HEK293 (cell line): ENCODE measurements around the gene CDC14A.

Source experiments
- CTCF ChIA-PET: fragments of 350-600 bp; formaldehyde crosslinking; extraction: SDS; loops from one replicate; lab custom pipeline; 2021; ENCODE audit warnings: antibody characterized with exemption; lab: Yijun Ruan, JAX
- POLR2A ChIA-PET: fragments of 300-600 bp; formaldehyde crosslinking; extraction: SDS; loops from one replicate; lab custom pipeline; 2020; ENCODE audit warnings: antibody characterized with exemption, inconsistent platforms; lab: Yijun Ruan, JAX
- H3K27ac ChIP-seq: fragments of 200-500 bp; sonication (Bioruptor generic); 2 replicates; pipeline ENCODE4 v1.5.1; 2014; ENCODE audit warnings: low read depth, low read length, control low read depth, inconsistent platforms; ENCODE audit errors: extremely low read depth
- H3K36me3 ChIP-seq, 2 experiments: fragments of 200-500 bp in 1 of 2; sonication (Bioruptor generic) in 1 of 2; 1 replicate in 1 of 2; 2 replicates in 1 of 2; pipeline ENCODE4 v1.5.1; 2014 to 2017; ENCODE audit warnings: inconsistent platforms in 2 of 2, low read length in 2 of 2; ENCODE audit not compliant: control insufficient read depth in 2 of 2, insufficient read depth in 1 of 2
- H3K4me1 ChIP-seq: fragments of 200-500 bp; sonication (Bioruptor generic); 2 replicates; pipeline ENCODE4 v1.5.1; 2014; ENCODE audit warnings: mild to moderate bottlenecking, low read length, inconsistent platforms; ENCODE audit not compliant: control insufficient read depth, insufficient read depth
- H3K4me3 ChIP-seq: 2 replicates; pipeline ENCODE4 v1.5.1; 2011; ENCODE audit warnings: low read depth, mild to moderate bottlenecking, control low read depth, low read length, moderate library complexity
- H3K9me3 ChIP-seq: fragments of 200-500 bp; sonication (Bioruptor generic); 2 replicates; pipeline ENCODE4 v1.5.1; 2014; ENCODE audit warnings: low read depth, low read length, inconsistent platforms; ENCODE audit not compliant: control insufficient read depth, insufficient read depth
- AEBP2 ChIP-seq: fragments of 450-650 bp; formaldehyde crosslinking; IDR thresholded peaks from 2 replicates; pipeline ENCODE4 v1.5.1; 2016; ENCODE audit warnings: missing biosample characterization, missing genetic modification characterization, borderline replicate concordance
- KLF8 ChIP-seq: fragments of 450-650 bp; formaldehyde crosslinking; IDR thresholded peaks from 2 replicates; pipeline ENCODE4 v1.5.1; 2016; ENCODE audit warnings: missing biosample characterization, missing genetic modification characterization
- PRDM2 ChIP-seq: fragments of 450-650 bp; formaldehyde crosslinking; IDR thresholded peaks from 2 replicates; pipeline ENCODE4 v1.5.1; 2016; ENCODE audit warnings: missing biosample characterization, missing genetic modification characterization, borderline replicate concordance
- ZBTB20 ChIP-seq: fragments of 450-650 bp; formaldehyde crosslinking; IDR thresholded peaks from 2 replicates; pipeline ENCODE4 v1.5.1; 2016; ENCODE audit warnings: missing biosample characterization, missing genetic modification characterization
- ZFP3 ChIP-seq: fragments of 450-650 bp; formaldehyde crosslinking; IDR thresholded peaks from 2 replicates; pipeline ENCODE4 v1.5.1; 2016; ENCODE audit warnings: low read depth, missing biosample characterization, missing genetic modification characterization
- ZNF157 ChIP-seq: fragments of 450-650 bp; formaldehyde crosslinking; IDR thresholded peaks from 2 replicates; pipeline ENCODE4 v1.5.1; 2016; ENCODE audit warnings: missing biosample characterization, missing genetic modification characterization
- ZNF341 ChIP-seq: fragments of 450-650 bp; formaldehyde crosslinking; IDR thresholded peaks from 2 replicates; pipeline ENCODE4; 2016; ENCODE audit warnings: low read depth, missing biosample characterization, missing genetic modification characterization
- ZNF366 ChIP-seq: fragments of 450-650 bp; formaldehyde crosslinking; conservative IDR thresholded peaks from 2 replicates; pipeline ENCODE4 v1.5.1; 2016; ENCODE audit warnings: missing biosample characterization, missing genetic modification characterization
- ZNF626 ChIP-seq: fragments of 450-650 bp; sonication (Bioruptor Pico); formaldehyde crosslinking; IDR thresholded peaks from 2 replicates; pipeline ENCODE4 v1.5.1; 2018; ENCODE audit warnings: missing biosample characterization, missing genetic modification characterization, inconsistent platforms
- ZNF629 ChIP-seq: fragments of 450-650 bp; formaldehyde crosslinking; IDR thresholded peaks from 2 replicates; pipeline ENCODE4 v1.5.1; 2017; ENCODE audit warnings: missing biosample characterization, missing genetic modification characterization
- ZNF701 ChIP-seq: fragments of 450-650 bp; formaldehyde crosslinking; IDR thresholded peaks from 2 replicates; pipeline ENCODE4 v1.5.1; 2016; ENCODE audit warnings: missing biosample characterization, missing genetic modification characterization
- ZXDB ChIP-seq: fragments of 450-650 bp; formaldehyde crosslinking; IDR thresholded peaks from 2 replicates; pipeline ENCODE4 v1.5.1; 2016; ENCODE audit warnings: missing biosample characterization, missing genetic modification characterization
- TF ChIP-seq, protein P1 (sequence below): fragments of 450-650 bp; formaldehyde crosslinking; IDR thresholded peaks from 2 replicates; pipeline ENCODE4 v1.5.1; 2016; ENCODE audit warnings: missing biosample characterization, missing genetic modification characterization, low read depth
- TF ChIP-seq, protein P2 (sequence below): fragments of 450-650 bp; formaldehyde crosslinking; IDR thresholded peaks from 2 replicates; pipeline ENCODE4 v1.5.1; 2016; ENCODE audit warnings: missing biosample characterization, missing genetic modification characterization, borderline replicate concordance
- TF ChIP-seq, protein P3 (sequence below): fragments of 450-650 bp; IDR thresholded peaks from 2 replicates; pipeline ENCODE4 v1.5.1; 2018; ENCODE audit warnings: missing biosample characterization, mild to moderate bottlenecking, missing genetic modification characterization

Gene CDC14A

DNA sequence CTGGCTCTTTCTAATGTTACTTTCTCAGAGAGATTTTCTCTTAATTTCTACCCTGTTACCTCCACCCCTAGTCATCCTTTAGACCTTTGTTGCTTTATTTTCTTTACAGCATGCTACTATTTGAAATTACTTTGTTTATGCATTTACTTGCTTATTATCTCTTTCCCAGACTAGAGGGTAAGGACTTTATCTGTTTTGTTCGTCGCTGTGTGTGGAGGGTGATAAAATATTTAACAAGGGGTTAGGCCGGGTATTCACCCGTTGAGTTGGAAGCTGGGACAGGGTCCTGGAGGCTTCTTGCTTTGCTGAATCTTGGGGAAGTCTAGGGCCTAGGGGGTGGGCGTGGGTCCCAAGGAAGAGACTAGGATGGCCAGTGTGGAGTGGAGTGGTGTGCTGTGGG is 43.6 kb downstream of the CDC14A start:
- no peak for TF ChIP-seq ZXDB
- POLR2A ChIA-PET, result no interaction called here
- 0 out of 2 replicates have a peak, but pooled peaks cover 2% of the 10 kb centered on the region for H3K4me1 ChIP-seq
- CTCF ChIA-PET, result no interaction called here
- H3K27ac ChIP-seq, result no peak overlapping the region
- no peak overlapping the region for H3K4me3 ChIP-seq
- H3K36me3 ChIP-seq, result no peaks in the 10 kb centered on the region
- no peaks in the 10 kb centered on the region for H3K9me3 ChIP-seq

DNA sequence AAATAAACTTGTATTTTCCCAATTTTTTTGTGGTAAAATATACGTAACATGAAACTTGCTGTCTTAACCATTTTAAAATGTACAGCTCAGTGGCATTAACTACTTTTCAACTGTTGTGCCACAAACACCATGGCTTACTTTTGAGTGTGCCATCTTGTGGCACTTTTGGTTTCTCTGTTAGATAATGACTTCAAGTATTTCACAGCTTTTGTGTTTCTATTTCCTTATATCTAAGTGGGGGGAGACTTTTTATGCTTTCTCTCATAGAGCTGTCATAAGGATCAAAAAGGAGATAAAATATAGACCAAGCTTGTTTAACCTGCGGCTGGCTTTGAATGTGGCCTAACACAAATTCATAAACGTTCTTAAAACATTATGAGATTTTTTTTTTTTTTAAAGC is 44.3 kb downstream of the CDC14A start:
- Histone ChIP-seq H3K4me3 (no peak overlapping the region), H3K36me3 (no peaks in the 10 kb centered on the region), H3K27ac (no peak overlapping the region), H3K4me1 (0 out of 2 replicates have a peak, but pooled peaks cover 2% of the 10 kb centered on the region), H3K9me3 (no peaks in the 10 kb centered on the region)
- CTCF ChIA-PET, result interaction anchor here (0.8 to 1.1 kb wide), 2 partner anchors 10 to 60 kb away, joined by 3 read pairs; no protein-coding TSS in a partner anchor
- POLR2A ChIA-PET, result no interaction called here
- TF ChIP-seq, protein P1, sequence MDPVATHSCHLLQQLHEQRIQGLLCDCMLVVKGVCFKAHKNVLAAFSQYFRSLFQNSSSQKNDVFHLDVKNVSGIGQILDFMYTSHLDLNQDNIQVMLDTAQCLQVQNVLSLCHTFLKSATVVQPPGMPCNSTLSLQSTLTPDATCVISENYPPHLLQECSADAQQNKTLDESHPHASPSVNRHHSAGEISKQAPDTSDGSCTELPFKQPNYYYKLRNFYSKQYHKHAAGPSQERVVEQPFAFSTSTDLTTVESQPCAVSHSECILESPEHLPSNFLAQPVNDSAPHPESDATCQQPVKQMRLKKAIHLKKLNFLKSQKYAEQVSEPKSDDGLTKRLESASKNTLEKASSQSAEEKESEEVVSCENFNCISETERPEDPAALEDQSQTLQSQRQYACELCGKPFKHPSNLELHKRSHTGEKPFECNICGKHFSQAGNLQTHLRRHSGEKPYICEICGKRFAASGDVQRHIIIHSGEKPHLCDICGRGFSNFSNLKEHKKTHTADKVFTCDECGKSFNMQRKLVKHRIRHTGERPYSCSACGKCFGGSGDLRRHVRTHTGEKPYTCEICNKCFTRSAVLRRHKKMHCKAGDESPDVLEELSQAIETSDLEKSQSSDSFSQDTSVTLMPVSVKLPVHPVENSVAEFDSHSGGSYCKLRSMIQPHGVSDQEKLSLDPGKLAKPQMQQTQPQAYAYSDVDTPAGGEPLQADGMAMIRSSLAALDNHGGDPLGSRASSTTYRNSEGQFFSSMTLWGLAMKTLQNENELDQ (tag by site-specific recombination), result no peak
- TF ChIP-seq ZNF341, result no peak
- no peak for TF ChIP-seq ZNF629 (tag by site-specific recombination)
- no peak for TF ChIP-seq KLF8 (tag by site-specific recombination)
- no peak for TF ChIP-seq ZNF366
- no peak for TF ChIP-seq ZNF626 (tag by site-specific recombination)
- TF ChIP-seq, protein P2, sequence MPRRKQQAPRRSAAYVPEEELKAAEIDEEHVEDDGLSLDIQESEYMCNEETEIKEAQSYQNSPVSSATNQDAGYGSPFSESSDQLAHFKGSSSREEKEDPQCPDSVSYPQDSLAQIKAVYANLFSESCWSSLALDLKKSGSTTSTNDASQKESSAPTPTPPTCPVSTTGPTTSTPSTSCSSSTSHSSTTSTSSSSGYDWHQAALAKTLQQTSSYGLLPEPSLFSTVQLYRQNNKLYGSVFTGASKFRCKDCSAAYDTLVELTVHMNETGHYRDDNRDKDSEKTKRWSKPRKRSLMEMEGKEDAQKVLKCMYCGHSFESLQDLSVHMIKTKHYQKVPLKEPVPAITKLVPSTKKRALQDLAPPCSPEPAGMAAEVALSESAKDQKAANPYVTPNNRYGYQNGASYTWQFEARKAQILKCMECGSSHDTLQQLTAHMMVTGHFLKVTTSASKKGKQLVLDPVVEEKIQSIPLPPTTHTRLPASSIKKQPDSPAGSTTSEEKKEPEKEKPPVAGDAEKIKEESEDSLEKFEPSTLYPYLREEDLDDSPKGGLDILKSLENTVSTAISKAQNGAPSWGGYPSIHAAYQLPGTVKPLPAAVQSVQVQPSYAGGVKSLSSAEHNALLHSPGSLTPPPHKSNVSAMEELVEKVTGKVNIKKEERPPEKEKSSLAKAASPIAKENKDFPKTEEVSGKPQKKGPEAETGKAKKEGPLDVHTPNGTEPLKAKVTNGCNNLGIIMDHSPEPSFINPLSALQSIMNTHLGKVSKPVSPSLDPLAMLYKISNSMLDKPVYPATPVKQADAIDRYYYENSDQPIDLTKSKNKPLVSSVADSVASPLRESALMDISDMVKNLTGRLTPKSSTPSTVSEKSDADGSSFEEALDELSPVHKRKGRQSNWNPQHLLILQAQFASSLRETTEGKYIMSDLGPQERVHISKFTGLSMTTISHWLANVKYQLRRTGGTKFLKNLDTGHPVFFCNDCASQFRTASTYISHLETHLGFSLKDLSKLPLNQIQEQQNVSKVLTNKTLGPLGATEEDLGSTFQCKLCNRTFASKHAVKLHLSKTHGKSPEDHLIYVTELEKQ, result no peak
- no peak for TF ChIP-seq ZNF701 (tag by site-specific recombination)
- TF ChIP-seq ZBTB20 (tag by site-specific recombination), result no peak
- TF ChIP-seq, protein P3, sequence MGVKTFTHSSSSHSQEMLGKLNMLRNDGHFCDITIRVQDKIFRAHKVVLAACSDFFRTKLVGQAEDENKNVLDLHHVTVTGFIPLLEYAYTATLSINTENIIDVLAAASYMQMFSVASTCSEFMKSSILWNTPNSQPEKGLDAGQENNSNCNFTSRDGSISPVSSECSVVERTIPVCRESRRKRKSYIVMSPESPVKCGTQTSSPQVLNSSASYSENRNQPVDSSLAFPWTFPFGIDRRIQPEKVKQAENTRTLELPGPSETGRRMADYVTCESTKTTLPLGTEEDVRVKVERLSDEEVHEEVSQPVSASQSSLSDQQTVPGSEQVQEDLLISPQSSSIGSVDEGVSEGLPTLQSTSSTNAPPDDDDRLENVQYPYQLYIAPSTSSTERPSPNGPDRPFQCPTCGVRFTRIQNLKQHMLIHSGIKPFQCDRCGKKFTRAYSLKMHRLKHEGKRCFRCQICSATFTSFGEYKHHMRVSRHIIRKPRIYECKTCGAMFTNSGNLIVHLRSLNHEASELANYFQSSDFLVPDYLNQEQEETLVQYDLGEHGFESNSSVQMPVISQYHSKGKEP, result no peak
- TF ChIP-seq ZFP3 (tag by site-specific recombination), result no peak
- no peak for TF ChIP-seq ZNF157 (tag by site-specific recombination)
- TF ChIP-seq AEBP2 (tag by site-specific recombination), result no peak
- no peak for TF ChIP-seq PRDM2 (tag by site-specific recombination)
